OCI-LY1 (cell line): ENCODE measurements around the gene PSMD3.

Source experiments
- H2AFZ ChIP-seq: fragments of 200-600 bp; sonication (generic), shearing (Covaris generic); 2 replicates; pipeline ENCODE4 v1.6.0; 2014; ENCODE audit warnings: antibody characterized with exemption, mild to moderate bottlenecking, low read length
- H3F3A ChIP-seq: fragments of 200-600 bp; sonication (generic), shearing (Covaris generic); 2 replicates; pipeline ENCODE4 v1.6.0; 2014; ENCODE audit warnings: mild to moderate bottlenecking, antibody characterized with exemption, low read length, moderate library complexity; ENCODE audit not compliant: insufficient read depth
- H3K27ac ChIP-seq: fragments of 200-600 bp; sonication (generic); 2 replicates; pipeline ENCODE4 v1.5.1; 2014; ENCODE audit warnings: low read length, mixed run types, mild to moderate bottlenecking, low read depth; ENCODE audit not compliant: poor library complexity, severe bottlenecking
- H3K27me3 ChIP-seq: fragments of 200-600 bp; sonication (generic); 2 replicates; pipeline ENCODE4 v1.6.0; 2014; ENCODE audit warnings: antibody characterized with exemption, mild to moderate bottlenecking, low read length, moderate library complexity; ENCODE audit not compliant: insufficient read depth
- H3K36me3 ChIP-seq: fragments of 200-600 bp; sonication (generic); 2 replicates; pipeline ENCODE4 v1.6.1; 2014; ENCODE audit warnings: mild to moderate bottlenecking, antibody characterized with exemption, low read length, moderate library complexity, mixed read lengths; ENCODE audit not compliant: insufficient read depth
- H3K4me1 ChIP-seq: fragments of 200-600 bp; sonication (generic); 2 replicates; pipeline ENCODE4 v1.5.1; 2014; ENCODE audit warnings: mild to moderate bottlenecking, low read length, moderate library complexity; ENCODE audit not compliant: insufficient read depth, severe bottlenecking
- H3K4me2 ChIP-seq: fragments of 200-600 bp; sonication (generic), shearing (Covaris generic); 2 replicates; pipeline ENCODE4 v1.6.1; 2014; ENCODE audit warnings: low read length
- H3K4me3 ChIP-seq: fragments of 200-600 bp; sonication (generic); 2 replicates; pipeline ENCODE4 v1.5.1; 2014; ENCODE audit warnings: low read length, low read depth, mild to moderate bottlenecking, mixed read lengths; ENCODE audit not compliant: poor library complexity, severe bottlenecking
- H3K79me2 ChIP-seq: fragments of 200-600 bp; shearing (Covaris generic); 2 replicates; pipeline ENCODE4 v1.6.1; 2016; ENCODE audit warnings: mixed run types, low read length, mixed read lengths; ENCODE audit not compliant: insufficient read depth
- H3K9ac ChIP-seq: fragments of 200-600 bp; sonication (generic), shearing (Covaris generic); 2 replicates; pipeline ENCODE4 v1.6.1; 2014; ENCODE audit warnings: mild to moderate bottlenecking, low read length, mixed read lengths
- H3K9me2 ChIP-seq: fragments of 200-600 bp; sonication (generic), shearing (Covaris generic); 2 replicates; pipeline ENCODE4 v1.6.1; 2014; ENCODE audit warnings: low read depth, mild to moderate bottlenecking, low read length, mixed read lengths
- H3K9me3 ChIP-seq: fragments of 200-600 bp; shearing (Covaris generic); 2 replicates; pipeline ENCODE4 v1.6.1; 2014; ENCODE audit warnings: low read length, mixed read lengths
- H4K20me1 ChIP-seq: fragments of 200-600 bp; sonication (generic), shearing (Covaris generic); 2 replicates; pipeline ENCODE4 v1.6.0; 2016; ENCODE audit warnings: mild to moderate bottlenecking, low read length; ENCODE audit not compliant: insufficient read depth
- EZH2 ChIP-seq: fragments of 200-600 bp; sonication (generic), shearing (Covaris generic); IDR thresholded peaks from 2 replicates; pipeline ENCODE4 v1.8.0; 2017; ENCODE audit warnings: borderline replicate concordance, mixed run types, mild to moderate bottlenecking, antibody characterized with exemption, low read length, moderate library complexity, mixed read lengths
- TF ChIP-seq, protein P1 (sequence below): fragments of 200-600 bp; sonication (generic), shearing (Covaris generic); IDR thresholded peaks from 2 replicates; pipeline ENCODE4 v1.5.1; 2017; ENCODE audit warnings: mild to moderate bottlenecking, antibody characterized with exemption, low read length, moderate library complexity, mixed read lengths

Gene PSMD3

GRCh38 chr17:39970157-39970692 is 10.4 kb upstream of the PSMD3 start:
- Histone ChIP-seq H3K36me3 (no peaks in the 10 kb centered on the region), H3K9me2 (no peaks in the 10 kb centered on the region), H3K27me3 (0 out of 2 replicates have a peak, but pooled peaks cover 5% of the 10 kb centered on the region), H3K4me3 (no peak overlapping the region), H3K9ac (no peak overlapping the region), H3K79me2 (no peaks in the 10 kb centered on the region), H3K27ac (no peak overlapping the region), H3K4me2 (no peak overlapping the region), H3K4me1 (no peaks in the 10 kb centered on the region), H4K20me1 (no peaks in the 10 kb centered on the region), H3F3A (no peaks in the 10 kb centered on the region), H2AFZ (no peak overlapping the region), H3K9me3 (no peaks in the 10 kb centered on the region)
- TF ChIP-seq EZH2, result no peak
- TF ChIP-seq, protein P1, sequence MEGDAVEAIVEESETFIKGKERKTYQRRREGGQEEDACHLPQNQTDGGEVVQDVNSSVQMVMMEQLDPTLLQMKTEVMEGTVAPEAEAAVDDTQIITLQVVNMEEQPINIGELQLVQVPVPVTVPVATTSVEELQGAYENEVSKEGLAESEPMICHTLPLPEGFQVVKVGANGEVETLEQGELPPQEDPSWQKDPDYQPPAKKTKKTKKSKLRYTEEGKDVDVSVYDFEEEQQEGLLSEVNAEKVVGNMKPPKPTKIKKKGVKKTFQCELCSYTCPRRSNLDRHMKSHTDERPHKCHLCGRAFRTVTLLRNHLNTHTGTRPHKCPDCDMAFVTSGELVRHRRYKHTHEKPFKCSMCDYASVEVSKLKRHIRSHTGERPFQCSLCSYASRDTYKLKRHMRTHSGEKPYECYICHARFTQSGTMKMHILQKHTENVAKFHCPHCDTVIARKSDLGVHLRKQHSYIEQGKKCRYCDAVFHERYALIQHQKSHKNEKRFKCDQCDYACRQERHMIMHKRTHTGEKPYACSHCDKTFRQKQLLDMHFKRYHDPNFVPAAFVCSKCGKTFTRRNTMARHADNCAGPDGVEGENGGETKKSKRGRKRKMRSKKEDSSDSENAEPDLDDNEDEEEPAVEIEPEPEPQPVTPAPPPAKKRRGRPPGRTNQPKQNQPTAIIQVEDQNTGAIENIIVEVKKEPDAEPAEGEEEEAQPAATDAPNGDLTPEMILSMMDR, result no peak

- Histone ChIP-seq H3K79me2 (no peaks in the 10 kb centered on the region), H3K9me3 (no peaks in the 10 kb centered on the region), H3K4me3 (no peak overlapping the region), H3K27me3 (0 out of 2 replicates have a peak, but pooled peaks cover 5% of the 10 kb centered on the region), H3K4me2 (no peak overlapping the region), H3F3A (no peaks in the 10 kb centered on the region), H3K4me1 (no peaks in the 10 kb centered on the region), H3K27ac (no peak overlapping the region), H3K36me3 (no peaks in the 10 kb centered on the region), H3K9me2 (no peaks in the 10 kb centered on the region), H3K9ac (no peak overlapping the region), H2AFZ (no peak overlapping the region), H4K20me1 (no peaks in the 10 kb centered on the region)
- TF ChIP-seq, protein P1, result no peak
- TF ChIP-seq EZH2, result no peak
Measured at GRCh38 chr17:39971076-39971603, 9.5 kb upstream of the PSMD3 start.

GRCh38 chr17:39972271-39972670 is 8.3 kb upstream of the PSMD3 start:
- Histone ChIP-seq H3K4me2 (no peak overlapping the region), H3K4me1 (no peaks in the 10 kb centered on the region), H3K36me3 (no peaks in the 10 kb centered on the region), H3K9me2 (no peaks in the 10 kb centered on the region), H3K4me3 (no peak overlapping the region), H4K20me1 (no peaks in the 10 kb centered on the region), H3F3A (no peaks in the 10 kb centered on the region), H3K9me3 (no peaks in the 10 kb centered on the region), H3K27ac (no peak overlapping the region), H2AFZ (no peak overlapping the region), H3K79me2 (no peaks in the 10 kb centered on the region), H3K9ac (no peak overlapping the region), H3K27me3 (0 out of 2 replicates have a peak, but pooled peaks cover 5% of the 10 kb centered on the region)
- TF ChIP-seq EZH2, result no peak
- TF ChIP-seq, protein P1, result no peak
